Nephron progenitor cell (in vitro differentiated cells): ENCODE results near the gene OR7G3.

Experiments
- DNase-seq: peaks from one replicate; pipeline ENCODE4 v3.0.0; 2021
- H3K27ac Mint-ChIP-seq: 2 replicates; pipeline ENCODE4 v1.8.0; 2021; ENCODE audit warnings: mild to moderate bottlenecking, moderate library complexity, mixed read lengths
- H3K27me3 Mint-ChIP-seq: 2 replicates; pipeline ENCODE4 v1.8.0; 2021; ENCODE audit warnings: mild to moderate bottlenecking, low read depth, mixed read lengths; ENCODE audit not compliant: poor library complexity
- H3K36me3 Mint-ChIP-seq: 2 replicates; pipeline ENCODE4 v1.8.0; 2021; ENCODE audit warnings: low read depth, mixed read lengths
- H3K4me1 Mint-ChIP-seq: 2 replicates; pipeline ENCODE4 v1.8.0; 2021; ENCODE audit warnings: mixed read lengths
- H3K4me3 Mint-ChIP-seq: 2 replicates; pipeline ENCODE4 v1.8.0; 2021; ENCODE audit warnings: mild to moderate bottlenecking, moderate library complexity, mixed read lengths
- H3K9me3 Mint-ChIP-seq: 2 replicates; pipeline ENCODE4 v1.8.0; 2021; ENCODE audit warnings: mild to moderate bottlenecking, moderate library complexity, mixed read lengths
- CTCF ChIP-seq: fragments of 200-600 bp; sonication (generic); IDR thresholded peaks from 2 replicates; pipeline ENCODE4 v1.5.0; 2021; ENCODE audit warnings: antibody characterized with exemption

The OR7G3 gene

DNA sequence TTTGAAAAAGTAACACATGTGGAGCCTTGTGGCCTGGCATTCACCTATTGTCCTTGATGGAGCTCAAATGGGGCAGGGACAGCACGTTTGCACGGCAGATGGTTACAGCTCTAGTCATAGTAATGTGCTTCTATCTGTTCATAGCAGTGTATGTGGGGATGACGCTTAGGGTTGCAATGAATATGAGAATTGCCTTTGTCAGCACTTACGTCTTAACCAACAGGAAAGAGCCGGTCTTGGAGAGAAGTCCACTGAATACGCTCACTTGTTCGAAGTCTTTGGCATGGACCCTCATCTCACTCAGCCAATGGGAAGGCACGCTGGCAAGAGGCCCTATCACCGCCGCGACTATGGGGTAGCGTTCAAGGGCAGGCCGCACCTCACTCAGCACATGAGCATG lies 33.1 kb upstream of the OR7G3 start:
- Mint-ChIP-seq H3K4me3 (no peak overlapping the region), H3K9me3 (peaks cover 96% of the 10 kb centered on the region)
- TF ChIP-seq CTCF: no peak

DNA sequence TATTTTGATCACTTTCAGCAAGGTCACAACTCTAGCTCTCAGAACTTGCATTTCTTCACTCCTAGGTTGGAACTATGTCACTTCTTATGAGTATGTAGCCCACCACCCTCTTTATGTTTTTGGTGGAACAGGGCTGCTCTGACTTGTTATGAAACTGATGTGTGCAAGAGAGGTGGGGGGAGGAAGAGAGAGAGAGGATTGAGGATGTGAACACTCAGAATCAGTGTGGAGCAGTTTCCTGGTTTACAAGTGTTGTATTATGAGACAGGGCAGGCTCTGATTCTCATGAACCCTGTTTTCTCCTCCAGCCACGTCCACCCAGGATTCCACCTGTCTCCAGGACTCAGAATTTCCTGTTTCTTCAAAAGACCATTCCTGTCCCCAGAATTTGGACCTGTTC lies 29.6 kb upstream of the OR7G3 start:
- Mint-ChIP-seq H3K9me3 (peaks cover 100% of the 10 kb centered on the region), H3K27me3 (peaks cover 3% of the 10 kb centered on the region)
- no peak for TF ChIP-seq CTCF

More for the DNA sequence above, 33.1 kb upstream of the OR7G3 start:
- Mint-ChIP-seq H3K4me1 (no peaks in the 10 kb centered on the region), H3K36me3 (peaks cover 100% of the 10 kb centered on the region), H3K27me3 (no peaks in the 10 kb centered on the region), H3K27ac (no peak overlapping the region)
- DNase-seq: no peak

GRCh38 chr19:9155591-9155990 lies 28.8 kb upstream of the OR7G3 start:
- no peak overlapping the region for H3K4me3 Mint-ChIP-seq

More for the DNA sequence above, 29.6 kb upstream of the OR7G3 start:
- Mint-ChIP-seq H3K4me1 (no peaks in the 10 kb centered on the region), H3K4me3 (no peak overlapping the region), H3K36me3 (peaks cover 100% of the 10 kb centered on the region), H3K27ac (no peak overlapping the region)
- no peak for DNase-seq

DNA sequence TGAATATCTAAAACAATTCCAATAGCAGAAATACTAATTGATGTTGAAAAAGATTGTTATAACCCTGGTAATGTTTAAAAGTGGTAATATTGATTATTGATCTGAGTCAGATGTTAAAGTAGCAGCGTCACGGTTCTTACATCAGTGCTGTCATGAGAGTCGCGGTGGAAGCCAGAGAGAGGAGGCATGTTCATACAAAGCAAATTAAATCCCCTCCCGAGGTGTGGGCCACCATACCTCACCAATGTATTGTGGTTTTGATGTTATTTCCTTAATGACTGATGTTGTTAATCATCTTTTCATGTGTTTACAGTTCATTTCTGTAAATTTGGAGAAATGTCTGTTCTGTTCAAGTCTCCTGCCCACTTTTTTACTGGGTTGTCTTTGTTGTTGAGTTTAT lies 24.6 kb upstream of the OR7G3 start:
- no peak for TF ChIP-seq CTCF
- no peak overlapping the region for H3K4me3 Mint-ChIP-seq
- DNase-seq: no peak
- peaks cover 100% of the 10 kb centered on the region for H3K36me3 Mint-ChIP-seq
- no peaks in the 10 kb centered on the region for H3K4me1 Mint-ChIP-seq
- H3K27me3 Mint-ChIP-seq: peaks cover 3% of the 10 kb centered on the region
- no peak overlapping the region for H3K27ac Mint-ChIP-seq
- H3K9me3 Mint-ChIP-seq: peaks cover 100% of the 10 kb centered on the region

More at GRCh38 chr19:9155591-9155990, 28.8 kb upstream of the OR7G3 start:
- DNase-seq: no peak
- Mint-ChIP-seq H3K4me1 (no peaks in the 10 kb centered on the region), H3K27ac (no peak overlapping the region), H3K27me3 (peaks cover 3% of the 10 kb centered on the region), H3K36me3 (peaks cover 100% of the 10 kb centered on the region), H3K9me3 (peaks cover 100% of the 10 kb centered on the region)
- TF ChIP-seq CTCF: no peak

- Mint-ChIP-seq H3K36me3 (peaks cover 100% of the 10 kb centered on the region), H3K4me1 (no peaks in the 10 kb centered on the region), H3K9me3 (peaks cover 99% of the 10 kb centered on the region), H3K4me3 (no peak overlapping the region), H3K27ac (no peak overlapping the region), H3K27me3 (peaks cover 3% of the 10 kb centered on the region)
- no peak for TF ChIP-seq CTCF
- DNase-seq: no peak
Measured at GRCh38 chr19:9150650-9151049, 23.9 kb upstream of the OR7G3 start.

- DNase-seq: no peak
- no peak overlapping the region for H3K27ac Mint-ChIP-seq
- no peak overlapping the region for H3K4me3 Mint-ChIP-seq
- H3K4me1 Mint-ChIP-seq: no peaks in the 10 kb centered on the region
- H3K27me3 Mint-ChIP-seq: peaks cover 3% of the 10 kb centered on the region
- peaks cover 99% of the 10 kb centered on the region for H3K9me3 Mint-ChIP-seq
- peaks cover 100% of the 10 kb centered on the region for H3K36me3 Mint-ChIP-seq
- TF ChIP-seq CTCF: no peak
Measured at GRCh38 chr19:9149997-9150396, 23.2 kb upstream of the OR7G3 start.
